B cell (primary cell): ENCODE measurements around the gene PI4K2B. TPM values are rescaled to one million over a fixed set of nuclear protein-coding genes. Genes with fewer than 3 reads are reported as not detected.
"Not testable (repeated sequence)": the region's sequence is repeated elsewhere in the genome, so short reads cannot be mapped to it uniquely, and the experiment has no call there.

Source experiments
- ATAC-seq: fragments of 200-7000 bp; cut with Tn5 transposase; one replicate; pipeline ENCODE4 v1.10.0; 2021; ENCODE audit warnings: low read depth, mild to moderate bottlenecking, moderate number of reproducible peaks, moderate library complexity
- CTCF ChIA-PET: fragments of 350-600 bp; sonication (Branson Sonifier 250); formaldehyde crosslinking; loops from one replicate; lab custom pipeline; 2021; ENCODE audit warnings: antibody characterized with exemption, inconsistent platforms; lab: Charles Lee
- POLR2A ChIA-PET: fragments of 350-600 bp; sonication (Branson Sonifier 250); formaldehyde crosslinking; loops from one replicate; lab custom pipeline; 2021; ENCODE audit warnings: antibody characterized with exemption; lab: Charles Lee
- DNase-seq: peaks from one replicate; pipeline ENCODE4 v3.0.0; 2013
- H2AFZ ChIP-seq: 2 replicates; pipeline ENCODE4 v1.6.1; 2012; ENCODE audit warnings: mild to moderate bottlenecking, low read depth, low read length; ENCODE audit not compliant: insufficient read depth, poor library complexity, severe bottlenecking
- H3K27ac ChIP-seq, 2 donors: 1 replicate in 1 of 2; 2 replicates in 1 of 2; pipeline ENCODE4 v1.5.1; 2012 to 2013; ENCODE audit warnings: low read length in 2 of 2, mild to moderate bottlenecking in 2 of 2, moderate library complexity in 1 of 2
- H3K27me3 ChIP-seq, 4 experiments: fragments of 200-600 bp in 1 of 4; sonication (generic) in 1 of 4; replicated peaks in 1 of 4; 1 replicate in 2 of 4; 2 replicates in 2 of 4; pipeline versions ENCODE4 v1.6.1 to v1.7.0; 2013 to 2016; ENCODE audit warnings: low read length in 3 of 4, mild to moderate bottlenecking in 2 of 4, mixed read lengths in 1 of 4, moderate library complexity in 1 of 4; ENCODE audit not compliant: insufficient read depth in 4 of 4, control insufficient read depth in 3 of 4; ENCODE audit errors: control extremely low read depth in 1 of 4
- H3K36me3 ChIP-seq, 2 experiments: replicated peaks in 1 of 2; 1 replicate in 1 of 2; 2 replicates in 1 of 2; pipeline versions ENCODE4 v1.6.1 to v1.7.1; 2013; ENCODE audit warnings: low read length in 1 of 2; ENCODE audit not compliant: insufficient read depth in 2 of 2, control insufficient read depth in 1 of 2; ENCODE audit errors: control extremely low read depth in 1 of 2, extremely low read depth in 1 of 2
- H3K4me1 ChIP-seq, 2 donors: fragments of 200-600 bp in 1 of 2; sonication (generic) in 1 of 2; 1 replicate in 1 of 2; 2 replicates in 1 of 2; pipeline versions ENCODE4 v1.5.1 to v1.6.1; 2013 to 2017; ENCODE audit warnings: low read length in 2 of 2; ENCODE audit not compliant: control insufficient read depth in 2 of 2, insufficient read depth in 2 of 2
- H3K4me2 ChIP-seq: replicated peaks from 2 replicates; pipeline ENCODE3; 2012; ENCODE audit warnings: mild to moderate bottlenecking, low read depth, low read length; ENCODE audit not compliant: poor library complexity, severe bottlenecking
- H3K4me3 ChIP-seq, 5 experiments: fragments of 200-600 bp in 1 of 5; sonication (generic) in 1 of 5; 1 replicate in 3 of 5; 2 replicates in 2 of 5; pipeline versions ENCODE4 v1.5.1 to v1.7.0; 2011 to 2016; ENCODE audit warnings: low read length in 4 of 5, mild to moderate bottlenecking in 4 of 5, low read depth in 2 of 5, control low read depth in 1 of 5, moderate library complexity in 1 of 5; ENCODE audit not compliant: insufficient read depth in 1 of 5; ENCODE audit errors: control extremely low read depth in 1 of 5, extremely low read depth in 1 of 5
- H3K79me2 ChIP-seq: fragments of 200-600 bp; sonication (generic); one replicate; pipeline ENCODE4 v1.6.0; 2016; ENCODE audit warnings: low read length; ENCODE audit not compliant: control insufficient read depth, insufficient read depth
- H3K9ac ChIP-seq: fragments of 200-600 bp; sonication (generic); 2 replicates; pipeline ENCODE4 v1.6.1; 2017; ENCODE audit warnings: mild to moderate bottlenecking, low read length, moderate library complexity
- H3K9me3 ChIP-seq, 3 donors: one replicate each; pipeline versions ENCODE4 v1.6.1 to v1.7.1; 2013; ENCODE audit warnings: low read length in 2 of 3; ENCODE audit not compliant: control insufficient read depth in 2 of 3, insufficient read depth in 1 of 3; ENCODE audit errors: control extremely low read depth in 1 of 3
- H4K20me1 ChIP-seq: 2 replicates; pipeline ENCODE4 v1.6.0; 2012; ENCODE audit warnings: mild to moderate bottlenecking, low read length; ENCODE audit not compliant: insufficient read depth, control insufficient read depth, poor library complexity, severe bottlenecking
- H3K27ac Mint-ChIP-seq: one replicate; pipeline ENCODE4 v1.8.0; 2021; ENCODE audit warnings: mixed read lengths
- H3K27me3 Mint-ChIP-seq: one replicate; pipeline ENCODE4 v1.8.0; 2021; ENCODE audit warnings: mixed read lengths
- H3K4me1 Mint-ChIP-seq: one replicate; pipeline ENCODE4 v1.8.0; 2021; ENCODE audit warnings: mixed read lengths
- H3K4me3 Mint-ChIP-seq: one replicate; pipeline ENCODE4 v1.8.0; 2021; ENCODE audit warnings: mixed read lengths
- H3K9me3 Mint-ChIP-seq: one replicate; pipeline ENCODE4 v1.8.0; 2022; ENCODE audit warnings: mixed read lengths; ENCODE audit not compliant: insufficient read depth
- CTCF ChIP-seq: fragments of 200-600 bp; IDR thresholded peaks from one replicate; pipeline ENCODE4 v1.8.0; 2022; ENCODE audit warnings: antibody characterized with exemption, mild to moderate bottlenecking
- EZH2 ChIP-seq: IDR thresholded peaks from 2 replicates; pipeline ENCODE4 v1.6.1; 2012; ENCODE audit warnings: borderline replicate concordance, low read depth, mild to moderate bottlenecking, moderate library complexity, low read length; ENCODE audit not compliant: insufficient read depth, poor library complexity, severe bottlenecking
- WGBS: methylation state at CpG from one replicate; pipeline ENCODE4 v1.1.5; 2013; ENCODE audit warnings: missing lambda C conversion rate; ENCODE audit not compliant: insufficient coverage; 5-methylcytosine and 5-hydroxymethylcytosine counted together
- intact Hi-C: fragments of 100-400 bp; cut with micrococcal nuclease; formaldehyde crosslinking; loops from one replicate; pipeline ENCODE4 v1.10.0; 2022
- polyA plus RNA-seq: library from polyadenylated mRNA; depleted of rRNA; stranded (reverse); fragments of >200 nt; gene quantifications from 2 replicates; pipeline ENCODE4 v1.2.3, GENCODE V29; 2012
- total RNA-seq, 2 donors: library from RNA; stranded (reverse); fragments of 120-200 nt in 1 of 2; gene quantifications; 1 replicate in 1 of 2; 2 replicates in 1 of 2; pipeline versions ENCODE4 v1.2.3 to v1.2.4, GENCODE V29; 2013 to 2022

The PI4K2B gene
- total and polyA plus RNA-seq, 2 donors (not counting 1 experiment from before 2014, with no cell fraction given), result 3.8 to 13.7 TPM

- no peaks in the 10 kb centered on the region for H3K27me3 ChIP-seq
- no peaks in the 10 kb centered on the region for H3K27me3 Mint-ChIP-seq
- intact Hi-C loops, result no loop called here
- CTCF ChIA-PET, result no interaction called here
- H3K36me3 ChIP-seq, result no peaks in the 10 kb centered on the region
- no peak overlapping the region for H2AFZ ChIP-seq
- no peaks in the 10 kb centered on the region for H3K4me1 ChIP-seq
- no peaks in the 10 kb centered on the region for H3K4me1 Mint-ChIP-seq
- H3K27ac ChIP-seq, result no peak overlapping the region
- no peak for DNase-seq
- H3K4me2 ChIP-seq, result no peak overlapping the region
- no peaks in the 10 kb centered on the region for H4K20me1 ChIP-seq
- no peak overlapping the region for H3K4me3 Mint-ChIP-seq
- H3K9me3 ChIP-seq, result peaks cover 1 to 17% (median 6%) of the 10 kb centered on the region in 3 donors
- POLR2A ChIA-PET, result no interaction called here
- no peaks in the 10 kb centered on the region for H3K79me2 ChIP-seq
- TF ChIP-seq CTCF (no peak), EZH2 (no peak)
- no peak overlapping the region for H3K4me3 ChIP-seq
- H3K27ac Mint-ChIP-seq, result no peak overlapping the region
- 86% methylated on average over 1 of the region's 3 CpGs for WGBS
- H3K9me3 Mint-ChIP-seq, result peaks cover 17% of the 10 kb centered on the region
- no peak for ATAC-seq
- H3K9ac ChIP-seq, result no peak overlapping the region
Observed at GRCh38 chr4:25213347-25213979, 20.4 kb upstream of the PI4K2B start.

GRCh38 chr4:25214750-25215149 lies 19.1 kb upstream of the PI4K2B start:
- H3K27me3 ChIP-seq, H3K4me3 ChIP-seq, H3K4me1 Mint-ChIP-seq, H3K4me1 ChIP-seq, H3K4me2 ChIP-seq, H3K27ac ChIP-seq, H3K9ac ChIP-seq, H3K27ac Mint-ChIP-seq, DNase-seq, H3K36me3 ChIP-seq, ATAC-seq, H2AFZ ChIP-seq, POLR2A ChIA-PET, CTCF ChIA-PET, H4K20me1 ChIP-seq, H3K79me2 ChIP-seq, H3K27me3 Mint-ChIP-seq, intact Hi-C loops, H3K4me3 Mint-ChIP-seq: not testable (repeated sequence)
- peaks cover 19% of the 10 kb centered on the region for H3K9me3 Mint-ChIP-seq
- 100% methylated on average over 1 of the region's 1 CpG for WGBS
- peaks cover 1 to 20% (median 6%) of the 10 kb centered on the region in 3 donors for H3K9me3 ChIP-seq
